Glutamatergic neuron (in vitro differentiated cells): ENCODE data around the gene TMSB4X. TPM values are rescaled to one million over a fixed set of nuclear protein-coding genes. Genes with fewer than 3 reads are reported as not detected.
"Not testable (repeated sequence)": the region's sequence is repeated elsewhere in the genome, so short reads cannot be mapped to it uniquely, and the experiment has no call there.

Experiments used
- DNase-seq: peaks from one replicate; pipeline ENCODE4 v3.0.0; 2022
- H3K27ac Mint-ChIP-seq: one replicate; pipeline ENCODE4 v1.8.0; 2020; ENCODE audit warnings: mild to moderate bottlenecking, mixed read lengths, inconsistent platforms; ENCODE audit not compliant: unreplicated experiment
- H3K27me3 Mint-ChIP-seq: one replicate; pipeline ENCODE4 v1.8.0; 2020; ENCODE audit warnings: mild to moderate bottlenecking, moderate library complexity, mixed read lengths, inconsistent platforms; ENCODE audit not compliant: unreplicated experiment
- H3K36me3 Mint-ChIP-seq: one replicate; pipeline ENCODE4 v1.8.0; 2020; ENCODE audit warnings: mild to moderate bottlenecking, mixed read lengths, inconsistent platforms; ENCODE audit not compliant: unreplicated experiment
- H3K4me1 Mint-ChIP-seq: one replicate; pipeline ENCODE4 v1.8.0; 2020; ENCODE audit warnings: mild to moderate bottlenecking, low read depth, mixed read lengths, inconsistent platforms; ENCODE audit not compliant: unreplicated experiment
- H3K4me3 Mint-ChIP-seq: one replicate; pipeline ENCODE4 v1.8.0; 2020; ENCODE audit warnings: mild to moderate bottlenecking, mixed read lengths, inconsistent platforms; ENCODE audit not compliant: unreplicated experiment
- H3K9me3 Mint-ChIP-seq: one replicate; pipeline ENCODE4 v1.8.0; 2020; ENCODE audit warnings: mild to moderate bottlenecking, moderate library complexity, mixed read lengths, inconsistent platforms; ENCODE audit not compliant: unreplicated experiment
- total RNA-seq: library from RNA; stranded (reverse); fragmentation: NEBNext Ultra II Directional; extraction: Animal tissue kit (Norgen Biotek cat#: 25700); gene quantifications from one replicate; pipeline ENCODE4 v1.2.1, GENCODE V29; 2021; ENCODE audit not compliant: unreplicated experiment
- TF ChIP-seq, protein P1 (sequence below): fragments of 200-600 bp; sonication (generic); IDR thresholded peaks from one replicate; pipeline ENCODE4 v1.5.0; 2021; ENCODE audit not compliant: partially characterized antibody, unreplicated experiment

The TMSB4X gene
- total RNA-seq, 1 donor from 2014 or later = 4,532 TPM

DNA sequence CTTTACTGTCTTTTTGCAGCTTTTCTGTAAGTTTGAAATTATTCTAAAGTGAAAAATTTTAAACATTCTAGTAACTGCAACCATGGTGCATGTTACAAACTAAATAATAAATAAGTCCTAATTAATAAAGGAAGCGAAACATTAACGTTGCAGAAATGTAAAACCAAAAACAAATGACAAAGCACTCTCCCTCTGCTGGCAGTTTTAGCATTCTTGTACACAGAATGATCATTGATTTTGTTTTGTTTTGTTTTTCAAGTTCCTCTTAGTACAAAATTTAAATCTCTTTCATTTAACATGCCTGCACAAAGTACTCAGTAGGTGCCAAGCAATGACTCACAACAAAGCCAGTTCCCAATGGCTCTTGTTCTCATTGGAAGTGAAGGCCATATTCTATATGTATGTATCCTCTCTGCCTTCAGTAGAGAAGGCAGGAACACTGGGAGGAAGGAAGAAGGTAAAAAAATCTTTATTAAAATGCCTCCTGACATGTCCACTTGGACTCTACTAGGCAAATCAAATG lies 13.7 kb upstream of the TMSB4X start:
- DNase-seq = no peak
- H3K4me1 Mint-ChIP-seq = peaks cover 4% of the 10 kb centered on the region
- H3K27ac Mint-ChIP-seq = no peak overlapping the region
- H3K9me3 Mint-ChIP-seq = no peaks in the 10 kb centered on the region
- TF ChIP-seq, protein P1, sequence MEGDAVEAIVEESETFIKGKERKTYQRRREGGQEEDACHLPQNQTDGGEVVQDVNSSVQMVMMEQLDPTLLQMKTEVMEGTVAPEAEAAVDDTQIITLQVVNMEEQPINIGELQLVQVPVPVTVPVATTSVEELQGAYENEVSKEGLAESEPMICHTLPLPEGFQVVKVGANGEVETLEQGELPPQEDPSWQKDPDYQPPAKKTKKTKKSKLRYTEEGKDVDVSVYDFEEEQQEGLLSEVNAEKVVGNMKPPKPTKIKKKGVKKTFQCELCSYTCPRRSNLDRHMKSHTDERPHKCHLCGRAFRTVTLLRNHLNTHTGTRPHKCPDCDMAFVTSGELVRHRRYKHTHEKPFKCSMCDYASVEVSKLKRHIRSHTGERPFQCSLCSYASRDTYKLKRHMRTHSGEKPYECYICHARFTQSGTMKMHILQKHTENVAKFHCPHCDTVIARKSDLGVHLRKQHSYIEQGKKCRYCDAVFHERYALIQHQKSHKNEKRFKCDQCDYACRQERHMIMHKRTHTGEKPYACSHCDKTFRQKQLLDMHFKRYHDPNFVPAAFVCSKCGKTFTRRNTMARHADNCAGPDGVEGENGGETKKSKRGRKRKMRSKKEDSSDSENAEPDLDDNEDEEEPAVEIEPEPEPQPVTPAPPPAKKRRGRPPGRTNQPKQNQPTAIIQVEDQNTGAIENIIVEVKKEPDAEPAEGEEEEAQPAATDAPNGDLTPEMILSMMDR = no peak
- no peak overlapping the region for H3K4me3 Mint-ChIP-seq
- no peaks in the 10 kb centered on the region for H3K27me3 Mint-ChIP-seq
- H3K36me3 Mint-ChIP-seq = peaks cover 5% of the 10 kb centered on the region

DNA sequence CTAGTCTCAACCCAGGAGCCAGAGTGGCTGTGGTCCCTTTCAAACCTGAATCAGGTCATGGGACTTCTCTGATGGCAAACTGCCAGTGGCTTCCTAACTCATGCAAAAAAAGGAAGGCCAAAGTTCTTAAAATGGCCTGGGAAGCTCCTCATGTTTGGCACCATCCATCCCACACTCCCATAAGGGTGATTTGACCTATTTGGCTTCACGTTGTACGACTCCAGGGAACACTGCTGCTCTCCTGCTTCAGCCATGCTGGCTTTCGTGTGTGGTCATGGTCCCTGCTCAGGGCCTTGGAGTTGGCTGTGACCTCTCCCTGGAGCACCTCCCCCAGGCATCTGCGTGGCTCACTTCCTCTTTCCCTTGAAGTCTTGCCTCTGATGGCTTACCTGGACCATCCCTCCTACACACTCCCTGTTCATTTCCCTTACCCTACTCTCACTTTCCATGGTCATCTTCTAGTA lies 12.8 kb upstream of the TMSB4X start:
- H3K27me3 Mint-ChIP-seq = no peaks in the 10 kb centered on the region
- H3K9me3 Mint-ChIP-seq = no peaks in the 10 kb centered on the region
- H3K4me1 Mint-ChIP-seq = peaks cover 4% of the 10 kb centered on the region
- H3K4me3 Mint-ChIP-seq = no peak overlapping the region
- no peak for DNase-seq
- no peak overlapping the region for H3K27ac Mint-ChIP-seq
- H3K36me3 Mint-ChIP-seq = peaks cover 5% of the 10 kb centered on the region
- TF ChIP-seq, protein P1 = no peak

DNA sequence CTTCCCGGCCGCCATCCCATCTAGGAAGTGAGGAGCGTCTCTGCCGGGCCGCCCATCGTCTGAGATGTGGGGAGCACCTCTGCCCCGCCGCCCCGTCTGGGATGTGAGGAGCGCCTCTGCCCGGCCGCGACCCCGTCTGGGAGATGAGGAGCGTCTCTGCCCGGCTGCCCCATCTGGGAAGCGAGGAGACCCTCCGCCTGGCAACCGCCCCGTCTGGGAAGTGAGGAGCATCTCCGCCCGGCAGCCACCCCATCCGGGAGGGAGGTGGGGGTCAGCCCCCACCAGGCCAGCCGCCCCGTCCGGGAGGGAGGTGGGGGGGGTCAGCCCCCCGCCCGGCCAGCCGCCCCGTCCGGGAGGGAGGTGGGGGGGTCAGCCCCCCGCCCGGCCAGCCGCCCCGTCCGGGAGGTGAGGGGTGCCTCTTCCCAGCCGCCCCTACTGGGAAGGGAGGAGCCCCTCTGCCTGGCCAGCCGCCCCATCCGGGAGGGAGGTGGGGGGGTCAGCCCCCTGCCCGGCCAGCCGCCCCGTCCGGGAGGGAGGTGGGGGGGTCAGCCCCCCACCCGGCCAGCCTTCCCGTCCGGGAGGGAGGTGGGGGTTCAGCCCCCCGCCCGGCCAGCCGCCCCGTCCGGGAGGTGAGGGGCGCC lies 11.6 kb upstream of the TMSB4X start:
- not testable (repeated sequence) for H3K4me3 Mint-ChIP-seq, H3K27ac Mint-ChIP-seq, H3K4me1 Mint-ChIP-seq, H3K36me3 Mint-ChIP-seq, H3K27me3 Mint-ChIP-seq, H3K9me3 Mint-ChIP-seq, DNase-seq

DNA sequence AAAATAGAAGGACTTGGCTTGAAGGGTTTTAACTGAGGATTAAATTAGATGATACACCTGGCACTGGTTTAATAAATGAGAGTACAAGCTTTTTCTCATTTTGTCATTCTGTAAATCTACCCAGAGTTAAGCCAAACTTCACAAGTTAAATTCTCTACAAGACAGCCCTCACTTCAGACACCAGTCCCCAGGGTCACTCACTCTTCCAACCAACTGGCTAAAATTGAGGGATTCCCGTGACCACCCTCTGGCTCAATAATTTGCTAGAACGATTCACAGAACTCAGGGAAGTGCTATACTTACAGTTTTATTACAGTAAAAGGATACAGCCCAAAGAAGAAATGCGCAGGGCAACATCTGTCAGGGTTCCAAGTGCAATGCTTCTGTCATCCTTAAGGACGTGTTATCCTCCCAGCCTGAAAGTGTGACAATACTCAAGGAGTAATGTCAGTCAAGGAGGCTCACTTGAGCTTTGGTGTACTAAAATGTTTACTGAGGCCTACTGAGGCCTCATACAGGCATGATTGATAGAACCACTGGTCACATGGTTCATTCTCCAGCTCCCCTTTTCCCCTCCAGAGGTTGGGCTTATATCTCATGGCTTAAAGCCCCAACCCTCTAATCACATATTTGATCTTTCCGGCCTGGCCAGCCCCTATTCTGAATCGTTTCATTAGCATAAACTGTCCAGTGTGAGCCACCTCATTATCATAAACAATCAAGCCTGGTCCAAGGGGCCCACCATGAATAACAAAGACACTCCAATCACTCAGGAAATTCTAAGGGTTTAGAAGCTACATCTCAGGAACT lies 9.6 kb upstream of the TMSB4X start:
- DNase-seq = no peak
- H3K27ac Mint-ChIP-seq = peak overlapping the region; percentile 85
- peaks cover 4% of the 10 kb centered on the region for H3K4me1 Mint-ChIP-seq
- TF ChIP-seq, protein P1 = no peak
- no peak overlapping the region for H3K4me3 Mint-ChIP-seq
- H3K36me3 Mint-ChIP-seq = peaks cover 5% of the 10 kb centered on the region
- no peaks in the 10 kb centered on the region for H3K9me3 Mint-ChIP-seq
- H3K27me3 Mint-ChIP-seq = no peaks in the 10 kb centered on the region

DNA sequence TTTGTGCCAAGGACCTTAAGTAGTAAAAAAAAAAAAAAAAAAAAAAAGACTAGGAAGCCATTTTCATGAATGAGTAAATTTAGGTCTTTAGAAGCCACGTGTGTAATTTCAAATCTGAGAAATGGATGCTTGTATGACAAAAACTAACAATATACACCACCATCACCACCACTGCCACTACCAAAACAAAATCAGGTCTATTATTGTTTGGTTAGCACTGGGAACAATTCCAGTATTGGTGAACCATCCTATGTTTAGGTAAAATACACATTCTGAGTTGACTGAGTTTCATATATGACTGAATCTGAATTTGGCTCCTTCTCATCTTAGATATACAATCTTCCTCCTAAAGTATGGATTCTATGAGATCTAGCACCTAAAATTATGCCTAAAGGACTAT lies 8.8 kb upstream of the TMSB4X start:
- peaks cover 5% of the 10 kb centered on the region for H3K36me3 Mint-ChIP-seq
- no peaks in the 10 kb centered on the region for H3K27me3 Mint-ChIP-seq
- peaks cover 10% of the 10 kb centered on the region for H3K4me1 Mint-ChIP-seq
- TF ChIP-seq, protein P1 = no peak
- DNase-seq = no peak
- peaks cover 3% of the 10 kb centered on the region for H3K9me3 Mint-ChIP-seq
- no peak overlapping the region for H3K4me3 Mint-ChIP-seq
- no peak overlapping the region for H3K27ac Mint-ChIP-seq
